H9 (cell line): Measurements from ENCODE around the gene ARMC5. TPM values are rescaled to one million over a fixed set of nuclear protein-coding genes. Genes with fewer than 3 reads are reported as not detected.

Source experiments
- DNase-seq: peaks from one replicate; pipeline ENCODE4 v3.0.0-alpha.2; 2017
- H2AFZ ChIP-seq: one replicate; pipeline ENCODE4 v1.6.1; 2013; ENCODE audit warnings: mild to moderate bottlenecking, low read length, control low read depth, moderate library complexity
- H2AK5ac ChIP-seq: 2 replicates; pipeline ENCODE4 v1.6.1; 2013; ENCODE audit warnings: low read length, control low read depth, mixed read lengths; ENCODE audit not compliant: insufficient read length
- H2BK120ac ChIP-seq: one replicate; pipeline ENCODE4 v1.6.1; 2013; ENCODE audit warnings: low read depth, mild to moderate bottlenecking, low read length, control low read depth, inconsistent platforms; ENCODE audit not compliant: poor library complexity, severe bottlenecking
- H2BK12ac ChIP-seq: 2 replicates; pipeline ENCODE4 v1.6.1; 2013; ENCODE audit warnings: low read length, control low read depth, mixed read lengths, low read depth; ENCODE audit not compliant: insufficient read length
- H2BK15ac ChIP-seq: 2 replicates; pipeline ENCODE4 v1.6.1; 2013; ENCODE audit warnings: low read depth, low read length, control low read depth
- H2BK20ac ChIP-seq: one replicate; pipeline ENCODE4 v1.6.1; 2013; ENCODE audit warnings: low read depth, mild to moderate bottlenecking, low read length, control low read depth, inconsistent platforms; ENCODE audit not compliant: poor library complexity, severe bottlenecking
- H2BK5ac ChIP-seq: 2 replicates; pipeline ENCODE4 v1.6.1; 2013; ENCODE audit warnings: low read length, control low read depth, mixed read lengths; ENCODE audit not compliant: insufficient read length
- H3K14ac ChIP-seq: 2 replicates; pipeline ENCODE4 v1.6.1; 2013; ENCODE audit warnings: low read length, control low read depth; ENCODE audit not compliant: insufficient read depth
- H3K18ac ChIP-seq: 2 replicates; pipeline ENCODE4 v1.6.1; 2013; ENCODE audit warnings: low read depth, mild to moderate bottlenecking, mixed read lengths, low read length, control low read depth; ENCODE audit not compliant: insufficient read length
- H3K23ac ChIP-seq: 2 replicates; pipeline ENCODE4 v1.6.1; 2013; ENCODE audit warnings: low read length, control low read depth, mixed read lengths, low read depth; ENCODE audit not compliant: insufficient read length
- H3K23me2 ChIP-seq: 2 replicates; pipeline ENCODE4 v1.6.1; 2013; ENCODE audit warnings: low read depth, mild to moderate bottlenecking, mixed read lengths, low read length, control low read depth; ENCODE audit not compliant: insufficient read length, poor library complexity, severe bottlenecking
- H3K27ac ChIP-seq: 2 replicates; pipeline ENCODE4 v1.5.1; 2013; ENCODE audit warnings: low read length, control low read depth, mixed read lengths, low read depth; ENCODE audit not compliant: insufficient read length
- H3K27me3 ChIP-seq: 2 replicates; pipeline ENCODE4 v1.6.1; 2013; ENCODE audit warnings: low read length, control low read depth, inconsistent platforms; ENCODE audit not compliant: insufficient read depth
- H3K4ac ChIP-seq: 2 replicates; pipeline ENCODE4 v1.6.1; 2013; ENCODE audit warnings: low read depth, mild to moderate bottlenecking, control low read depth, inconsistent platforms, low read length, moderate library complexity
- H3K4me1 ChIP-seq: 2 replicates; pipeline ENCODE4 v1.6.1; 2013; ENCODE audit warnings: low read length, control low read depth, inconsistent platforms; ENCODE audit not compliant: insufficient read depth
- H3K4me2 ChIP-seq: 2 replicates; pipeline ENCODE4 v1.6.1; 2013; ENCODE audit warnings: low read length, control low read depth, mixed read lengths; ENCODE audit not compliant: insufficient read length, insufficient read depth
- H3K56ac ChIP-seq: 2 replicates; pipeline ENCODE4 v1.6.1; 2013; ENCODE audit warnings: low read depth, mild to moderate bottlenecking, mixed read lengths, low read length, control low read depth; ENCODE audit not compliant: insufficient read length
- H3K79me1 ChIP-seq: 2 replicates; pipeline ENCODE4 v1.6.1; 2013; ENCODE audit warnings: low read depth, mild to moderate bottlenecking, moderate library complexity, low read length, control low read depth, inconsistent platforms; ENCODE audit not compliant: insufficient read depth, poor library complexity, severe bottlenecking
- H3K79me2 ChIP-seq: 2 replicates; pipeline ENCODE4 v1.6.1; 2013; ENCODE audit warnings: low read length, control low read depth, inconsistent platforms; ENCODE audit not compliant: insufficient read depth
- H3K9ac ChIP-seq: 2 replicates; pipeline ENCODE4 v1.6.1; 2013; ENCODE audit warnings: low read length, control low read depth, mixed read lengths; ENCODE audit not compliant: insufficient read length; ENCODE audit errors: extremely low read depth
- H3K9me3 ChIP-seq: one replicate; pipeline ENCODE4 v1.6.1; 2013; ENCODE audit warnings: low read depth, low read length, inconsistent platforms; ENCODE audit not compliant: control insufficient read depth
- H3T11ph ChIP-seq: one replicate; pipeline ENCODE4 v1.6.1; 2013; ENCODE audit warnings: mild to moderate bottlenecking, low read length, control low read depth, inconsistent platforms
- H4K20me1 ChIP-seq: one replicate; pipeline ENCODE4 v1.6.1; 2013; ENCODE audit not compliant: control insufficient read depth, insufficient read length, insufficient read depth
- H4K5ac ChIP-seq: 2 replicates; pipeline ENCODE4 v1.6.1; 2013; ENCODE audit warnings: low read depth, mild to moderate bottlenecking, mixed read lengths, low read length, control low read depth; ENCODE audit not compliant: insufficient read length
- H4K8ac ChIP-seq: replicated peaks from 2 replicates; pipeline ENCODE4 v1.6.1; 2013; ENCODE audit warnings: low read length, control low read depth, mixed read lengths, low read depth; ENCODE audit not compliant: insufficient read length
- H4K91ac ChIP-seq: 2 replicates; pipeline ENCODE4 v1.6.1; 2013; ENCODE audit warnings: low read depth, mild to moderate bottlenecking, moderate library complexity, mixed read lengths, low read length, control low read depth; ENCODE audit not compliant: insufficient read length
- H3K27ac Mint-ChIP-seq, 3 experiments: 2 replicates in 2 of 3; 3 replicates in 1 of 3; pipeline ENCODE4 v1.8.0; 2020 to 2021; ENCODE audit warnings: mixed read lengths in 3 of 3, mild to moderate bottlenecking in 1 of 3, moderate library complexity in 1 of 3
- H3K27me3 Mint-ChIP-seq: 2 replicates; pipeline ENCODE4 v1.8.0; 2021; ENCODE audit warnings: low read depth, mild to moderate bottlenecking, moderate library complexity, mixed read lengths
- H3K36me3 Mint-ChIP-seq, 3 experiments: 2 replicates in 2 of 3; 3 replicates in 1 of 3; pipeline ENCODE4 v1.8.0; 2020 to 2021; ENCODE audit warnings: low read depth in 3 of 3, mixed read lengths in 3 of 3; ENCODE audit not compliant: insufficient read depth in 1 of 3
- H3K4me1 Mint-ChIP-seq, 2 experiments: 2 replicates each; pipeline ENCODE4 v1.8.0; 2020; ENCODE audit warnings: mixed read lengths in 2 of 2
- H3K4me3 Mint-ChIP-seq, 2 experiments: 2 replicates in 1 of 2; 3 replicates in 1 of 2; pipeline ENCODE4 v1.8.0; 2020 to 2021; ENCODE audit warnings: mild to moderate bottlenecking in 2 of 2, mixed read lengths in 2 of 2, moderate library complexity in 1 of 2
- H3K9me3 Mint-ChIP-seq, 2 experiments: 2 replicates in 1 of 2; 3 replicates in 1 of 2; pipeline ENCODE4 v1.8.0; 2020; ENCODE audit warnings: mild to moderate bottlenecking in 2 of 2, mixed read lengths in 2 of 2, moderate library complexity in 1 of 2
- CTCF ChIP-seq: fragments of 200-600 bp; sonication (generic); conservative IDR thresholded peaks from 3 replicates; pipeline ENCODE4 v1.8.0; 2021; ENCODE audit warnings: antibody characterized with exemption, mild to moderate bottlenecking
- WGBS: extraction: QIAGEN DNeasy Blood & Tissue Kit; methylation state at CpG from one replicate; pipeline ENCODE4 v1.1.7; 2013; ENCODE audit warnings: missing lambda C conversion rate, low lambda C conversion rate, mixed read lengths; ENCODE audit not compliant: insufficient read length; ENCODE audit errors: extremely low coverage; 5-methylcytosine and 5-hydroxymethylcytosine counted together
- total RNA-seq: library from RNA; stranded (reverse); gene quantifications from 2 replicates; pipeline ENCODE4 v1.2.1, GENCODE V29; 2021

ARMC5 gene
- total RNA-seq, 1 experiment from 2014 or later, result 18.7 TPM

DNA sequence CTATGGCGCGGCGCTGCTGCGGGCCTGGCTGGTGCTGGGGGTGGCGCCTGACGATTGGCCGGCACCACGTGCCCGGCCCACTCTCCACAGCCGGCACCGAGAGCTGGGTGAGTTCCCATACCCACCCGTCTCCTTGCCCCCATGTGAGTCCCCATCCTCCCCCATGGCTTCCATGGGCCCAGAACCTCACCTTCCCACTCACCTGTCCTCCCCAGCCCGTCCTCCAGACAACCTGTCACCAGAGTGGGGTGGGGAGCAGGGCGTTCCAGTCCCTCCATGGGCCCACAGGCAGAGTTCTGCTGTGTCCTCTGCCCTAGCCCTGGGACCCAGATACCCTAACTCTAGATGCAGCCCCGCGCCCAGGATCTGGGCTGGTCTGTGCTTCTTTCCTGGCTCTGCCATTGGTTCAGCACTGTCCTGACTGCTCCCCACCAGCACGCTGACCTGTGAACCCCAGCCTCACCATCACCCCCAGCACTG lies 5.5 kb downstream of the ARMC5 start:
- no peak overlapping the region for H3K27ac ChIP-seq
- no peak overlapping the region for H2BK120ac ChIP-seq
- H2BK20ac ChIP-seq, result no peak overlapping the region
- H3K14ac ChIP-seq, result no peak overlapping the region
- no peak overlapping the region for H4K5ac ChIP-seq
- no CpG with 5 or more reads among the region's 17 CpGs for WGBS
- no peaks in the 10 kb centered on the region for H3K23me2 ChIP-seq
- no peaks in the 10 kb centered on the region for H3K79me2 ChIP-seq
- H3K4ac ChIP-seq, result no peak overlapping the region
- no peaks in the 10 kb centered on the region for H3K4me1 ChIP-seq
- H3K27me3 ChIP-seq, result no peaks in the 10 kb centered on the region
- H4K8ac ChIP-seq, result no peak overlapping the region
- no peak for TF ChIP-seq CTCF
- no peak overlapping the region for H3K23ac ChIP-seq
- no peak overlapping the region for H3K56ac ChIP-seq
- H3K36me3 Mint-ChIP-seq, result peaks cover 3 to 34% (median 29%) of the 10 kb centered on the region in 3 experiments
- H3T11ph ChIP-seq, result no peak overlapping the region
- H3K9ac ChIP-seq, result no peak overlapping the region
- no peak overlapping the region for H2BK12ac ChIP-seq
- no peak overlapping the region for H4K91ac ChIP-seq
- H2BK5ac ChIP-seq, result no peak overlapping the region
- no peak overlapping the region for H2BK15ac ChIP-seq
- H2AFZ ChIP-seq, result no peak overlapping the region
- no peak overlapping the region for H3K4me2 ChIP-seq
- H3K9me3 Mint-ChIP-seq, result peaks cover 0 to 2% of the 10 kb centered on the region in 2 experiments; a peak in 1 of 5 replicates
- no peaks in the 10 kb centered on the region for H3K79me1 ChIP-seq
- H2AK5ac ChIP-seq, result no peak overlapping the region
- no peaks in the 10 kb centered on the region; the same call in 1 of the 2 replicates for H3K27me3 Mint-ChIP-seq
- no peak overlapping the region for H3K27ac Mint-ChIP-seq
- H3K4me3 Mint-ChIP-seq, result no peak overlapping the region
- no peaks in the 10 kb centered on the region for H4K20me1 ChIP-seq
- H3K9me3 ChIP-seq, result no peaks in the 10 kb centered on the region
- no peak overlapping the region for H3K18ac ChIP-seq
- DNase-seq, result no peak
- peaks cover 2 to 5% of the 10 kb centered on the region in 2 experiments; a peak in 2 of 4 replicates for H3K4me1 Mint-ChIP-seq
